SK-N-DZ (cell line): ENCODE measurements around the gene CCDC14. TPM values are rescaled to one million over a fixed set of nuclear protein-coding genes. Genes with fewer than 3 reads are reported as not detected.
"Not testable (repeated sequence)": the region's sequence is repeated elsewhere in the genome, so short reads cannot be mapped to it uniquely, and the experiment has no call there.

Experiments
- DNase-seq: peaks from one replicate; pipeline ENCODE4 v3.0.0-alpha.2; 2015; ENCODE audit warnings: low spot score
- polyA plus RNA-seq, 2 experiments: library from polyadenylated mRNA; depleted of rRNA; stranded (reverse); fragments of >200 nt; gene quantifications; 2 replicates each; pipeline ENCODE4 v1.2.3, GENCODE V29; 2014

The CCDC14 gene
- 90.9 and 92.2 TPM in 2 replicates for polyA plus RNA-seq (2014; cell fraction: cytosol; rRNA removed)
- polyA plus RNA-seq (2014; cell fraction: nucleus; rRNA removed) = 625 and 803 TPM in 2 replicates

GRCh38 chr3:123960781-123961507 is at the start of gene CCDC14:
Gene CCDC14, minus strand, starts transcription at chr3:123961229. Its CDS starts 56 bp downstream, at chr3:123961173.
- peak; percentile 98 for DNase-seq

- not testable (repeated sequence) for DNase-seq
These were observed 47.3 kb upstream of the CCDC14 start for GRCh38 chr3:124008321-124008720.

- no peak for DNase-seq
These were observed 46.2 kb upstream of the CCDC14 start for GRCh38 chr3:124007186-124007585.

GRCh38 chr3:124002405-124003079 is 41.5 kb upstream of the CCDC14 start:
- DNase-seq = not testable (repeated sequence)

GRCh38 chr3:124001366-124001765 is 40.3 kb upstream of the CCDC14 start:
- DNase-seq = not testable (repeated sequence)

- no peak for DNase-seq
These were observed 36.5 kb upstream of the CCDC14 start for GRCh38 chr3:123997543-123997942.

GRCh38 chr3:123993818-123994217 is 32.8 kb upstream of the CCDC14 start:
- DNase-seq = no peak

- not testable (repeated sequence) for DNase-seq
These were observed 30.9 kb upstream of the CCDC14 start, which contains the start of gene ROPN1 for GRCh38 chr3:123991730-123992588. Gene ROPN1, minus strand, starts transcription at chr3:123992124. Its CDS starts 11,643 bp downstream, at chr3:123980481.

- DNase-seq = no peak
These were observed 25.4 kb upstream of the CCDC14 start for GRCh38 chr3:123986427-123986826.

- DNase-seq = no peak
These were observed 23.9 kb upstream of the CCDC14 start for GRCh38 chr3:123984957-123985356.

GRCh38 chr3:123984350-123984749 is 23.3 kb upstream of the CCDC14 start:
- no peak for DNase-seq

GRCh38 chr3:123981317-123981716 is 20.3 kb upstream of the CCDC14 start:
- not testable (repeated sequence) for DNase-seq

- no peak for DNase-seq
These were observed 19.5 kb upstream of the CCDC14 start for GRCh38 chr3:123980539-123980938.

- peak; percentile 76 for DNase-seq
These were observed 18.8 kb upstream of the CCDC14 start for GRCh38 chr3:123979525-123980501.

GRCh38 chr3:123976904-123977303 is 15.9 kb upstream of the CCDC14 start:
- not testable (repeated sequence) for DNase-seq

- DNase-seq = not testable (repeated sequence)
These were observed 15.3 kb upstream of the CCDC14 start for GRCh38 chr3:123976181-123976898.

- not testable (repeated sequence) for DNase-seq
These were observed 14.0 kb upstream of the CCDC14 start for GRCh38 chr3:123975030-123975429.

- DNase-seq = no peak
These were observed 10.4 kb upstream of the CCDC14 start for GRCh38 chr3:123971406-123971805.

GRCh38 chr3:123967260-123967659 is 6.2 kb upstream of the CCDC14 start:
- DNase-seq = not testable (repeated sequence)

GRCh38 chr3:123966799-123967198 is 5.8 kb upstream of the CCDC14 start:
- DNase-seq = not testable (repeated sequence)
